OCI-LY3 (cell line): Measurements from ENCODE around the gene UST.

Source experiments
- EZH2phosphoT487 ChIP-seq: fragments of 200-600 bp; shearing (Covaris generic); IDR thresholded peaks from 2 replicates; pipeline ENCODE4 v1.6.1; 2018; ENCODE audit warnings: antibody characterized with exemption, mixed run types, low read depth
- TF ChIP-seq, protein P1 (sequence below): fragments of 200-600, 300-600 bp; sonication (generic); IDR thresholded peaks from 2 replicates; pipeline ENCODE4 v1.5.1; 2014; ENCODE audit warnings: antibody characterized with exemption, low read length, low read depth

- TF ChIP-seq, protein P1, sequence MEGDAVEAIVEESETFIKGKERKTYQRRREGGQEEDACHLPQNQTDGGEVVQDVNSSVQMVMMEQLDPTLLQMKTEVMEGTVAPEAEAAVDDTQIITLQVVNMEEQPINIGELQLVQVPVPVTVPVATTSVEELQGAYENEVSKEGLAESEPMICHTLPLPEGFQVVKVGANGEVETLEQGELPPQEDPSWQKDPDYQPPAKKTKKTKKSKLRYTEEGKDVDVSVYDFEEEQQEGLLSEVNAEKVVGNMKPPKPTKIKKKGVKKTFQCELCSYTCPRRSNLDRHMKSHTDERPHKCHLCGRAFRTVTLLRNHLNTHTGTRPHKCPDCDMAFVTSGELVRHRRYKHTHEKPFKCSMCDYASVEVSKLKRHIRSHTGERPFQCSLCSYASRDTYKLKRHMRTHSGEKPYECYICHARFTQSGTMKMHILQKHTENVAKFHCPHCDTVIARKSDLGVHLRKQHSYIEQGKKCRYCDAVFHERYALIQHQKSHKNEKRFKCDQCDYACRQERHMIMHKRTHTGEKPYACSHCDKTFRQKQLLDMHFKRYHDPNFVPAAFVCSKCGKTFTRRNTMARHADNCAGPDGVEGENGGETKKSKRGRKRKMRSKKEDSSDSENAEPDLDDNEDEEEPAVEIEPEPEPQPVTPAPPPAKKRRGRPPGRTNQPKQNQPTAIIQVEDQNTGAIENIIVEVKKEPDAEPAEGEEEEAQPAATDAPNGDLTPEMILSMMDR: no peak
- TF ChIP-seq EZH2phosphoT487: no peak
Measured at GRCh38 chr6:148736774-148737412, 9.9 kb upstream of the UST start.
